ENCODE data around the gene FRAS1.
"Not testable (repeated sequence)": the region's sequence is repeated elsewhere in the genome, so short reads cannot be mapped to it uniquely, and the experiment has no call there.

- TF ChIP-seq CTCF, POLR2AphosphoS5, POLR2A (IDR thresholded peaks at IDR 0.05): not testable (repeated sequence)
These were observed 271.5 kb downstream of the FRAS1 start for GRCh38 chr4:78328591-78328990.

All from breast epithelium (tissue), 3 donors.